MCF 10A (cell line): Measurements from ENCODE around the gene PRSS33. TPM values are rescaled to one million over a fixed set of nuclear protein-coding genes. Genes with fewer than 3 reads are reported as not detected.

Experiments
- BruUV-seq: library from RNA; stranded (reverse); fragments of 400-500 nt; replicated peaks from 2 replicates; lab custom pipeline; 2021; lab: Mats Ljungman, UMichigan
- CTCF ChIA-PET: fragments of 300-600 bp; sonication (Branson Sonifier 250); formaldehyde crosslinking; extraction: SDS; loops from one replicate; lab custom pipeline; 2021; ENCODE audit warnings: antibody characterized with exemption, inconsistent platforms; lab: Yijun Ruan, JAX
- POLR2A ChIA-PET: fragments of 300-600, 350-650 bp; sonication (Branson Sonifier 250); formaldehyde crosslinking; extraction: SDS; loops from one replicate; lab custom pipeline; 2020; ENCODE audit warnings: antibody characterized with exemption, inconsistent platforms; lab: Yijun Ruan, JAX
- DNase-seq: peaks from one replicate; pipeline ENCODE4 v3.0.0-alpha.2; 2018; ENCODE audit not compliant: unreplicated experiment
- H3K27ac Mint-ChIP-seq: one replicate; pipeline ENCODE4 v1.8.0; 2022; ENCODE audit warnings: mild to moderate bottlenecking, low read depth, mixed read lengths; ENCODE audit not compliant: unreplicated experiment
- H3K27me3 Mint-ChIP-seq: one replicate; pipeline ENCODE4 v1.8.0; 2022; ENCODE audit warnings: mixed read lengths; ENCODE audit not compliant: insufficient read depth, unreplicated experiment
- H3K36me3 Mint-ChIP-seq: one replicate; pipeline ENCODE4 v1.8.0; 2022; ENCODE audit warnings: mild to moderate bottlenecking, moderate library complexity, mixed read lengths; ENCODE audit not compliant: insufficient read depth, unreplicated experiment
- H3K4me1 Mint-ChIP-seq: one replicate; pipeline ENCODE4 v1.8.0; 2022; ENCODE audit warnings: mixed read lengths; ENCODE audit not compliant: insufficient read depth, unreplicated experiment
- H3K4me3 Mint-ChIP-seq: one replicate; pipeline ENCODE4 v1.8.0; 2022; ENCODE audit warnings: mild to moderate bottlenecking, moderate library complexity, mixed read lengths; ENCODE audit not compliant: unreplicated experiment
- H3K9me3 Mint-ChIP-seq: one replicate; pipeline ENCODE4 v1.8.0; 2022; ENCODE audit warnings: mixed read lengths; ENCODE audit not compliant: unreplicated experiment
- intact Hi-C: fragments of 100-400 bp; cut with micrococcal nuclease; formaldehyde crosslinking; loops from 2 replicates; pipeline ENCODE4 v1.14.1; 2022
- total RNA-seq: library from RNA; stranded (reverse); gene quantifications from 2 replicates; pipeline ENCODE4 v1.2.3, GENCODE V29; 2022
- TF ChIP-seq, protein P1 (sequence below): fragments of 200-600 bp; IDR thresholded peaks from one replicate; pipeline ENCODE4 v1.8.0; 2022; ENCODE audit warnings: antibody characterized with exemption, mild to moderate bottlenecking; ENCODE audit not compliant: unreplicated experiment

The PRSS33 gene
- total RNA-seq, 1 experiment from 2014 or later: not detected

DNA sequence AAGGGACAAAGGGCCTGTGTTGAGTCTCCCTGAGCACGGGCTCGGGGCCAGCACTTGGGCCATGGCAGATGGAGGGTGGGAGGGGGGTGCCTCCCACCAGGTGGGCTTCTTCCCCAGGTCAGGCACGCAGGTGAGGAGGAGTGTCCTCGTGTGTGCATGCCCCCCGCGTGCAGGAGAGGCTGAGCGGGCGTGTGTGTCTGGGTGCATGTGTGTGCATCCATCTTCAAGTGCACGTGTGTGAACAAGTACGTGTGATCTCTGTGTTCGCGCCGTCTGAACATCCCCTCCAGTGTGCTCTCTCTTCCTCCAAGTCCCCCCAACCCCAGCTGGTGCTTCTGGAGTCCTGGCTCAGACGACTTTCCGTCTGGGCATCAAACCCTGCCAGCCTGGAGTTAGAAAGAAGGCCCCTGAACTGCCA is 40.0 kb upstream of the PRSS33 start:
- intact Hi-C loops: no loop called here
- Mint-ChIP-seq H3K4me1 (no peaks in the 10 kb centered on the region), H3K36me3 (no peaks in the 10 kb centered on the region), H3K27me3 (no peaks in the 10 kb centered on the region), H3K9me3 (no peaks in the 10 kb centered on the region), H3K27ac (no peak overlapping the region), H3K4me3 (no peak overlapping the region)
- ChIA-PET CTCF (no interaction called here), POLR2A (interaction anchor here (0.5 kb wide), 1 partner anchor 126 kb away, joined by 3 read pairs; no protein-coding TSS in a partner anchor)
- TF ChIP-seq, protein P1, sequence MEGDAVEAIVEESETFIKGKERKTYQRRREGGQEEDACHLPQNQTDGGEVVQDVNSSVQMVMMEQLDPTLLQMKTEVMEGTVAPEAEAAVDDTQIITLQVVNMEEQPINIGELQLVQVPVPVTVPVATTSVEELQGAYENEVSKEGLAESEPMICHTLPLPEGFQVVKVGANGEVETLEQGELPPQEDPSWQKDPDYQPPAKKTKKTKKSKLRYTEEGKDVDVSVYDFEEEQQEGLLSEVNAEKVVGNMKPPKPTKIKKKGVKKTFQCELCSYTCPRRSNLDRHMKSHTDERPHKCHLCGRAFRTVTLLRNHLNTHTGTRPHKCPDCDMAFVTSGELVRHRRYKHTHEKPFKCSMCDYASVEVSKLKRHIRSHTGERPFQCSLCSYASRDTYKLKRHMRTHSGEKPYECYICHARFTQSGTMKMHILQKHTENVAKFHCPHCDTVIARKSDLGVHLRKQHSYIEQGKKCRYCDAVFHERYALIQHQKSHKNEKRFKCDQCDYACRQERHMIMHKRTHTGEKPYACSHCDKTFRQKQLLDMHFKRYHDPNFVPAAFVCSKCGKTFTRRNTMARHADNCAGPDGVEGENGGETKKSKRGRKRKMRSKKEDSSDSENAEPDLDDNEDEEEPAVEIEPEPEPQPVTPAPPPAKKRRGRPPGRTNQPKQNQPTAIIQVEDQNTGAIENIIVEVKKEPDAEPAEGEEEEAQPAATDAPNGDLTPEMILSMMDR: no peak
- BruUV-seq: no TSS peak
- DNase-seq: no peak

GRCh38 chr16:2826591-2827373 is 39.4 kb upstream of the PRSS33 start:
- ChIA-PET POLR2A (interaction anchor here (0.5 to 0.6 kb wide), 2 partner anchors 16 to 125 kb away, joined by 3 read pairs; no protein-coding TSS in a partner anchor), CTCF (interaction anchor here (1.0 kb wide), 1 partner anchor 403 kb away, joined by 3 read pairs; no protein-coding TSS in a partner anchor)
- no TSS peak for BruUV-seq
- intact Hi-C loops: no loop called here
- H3K27me3 Mint-ChIP-seq: no peaks in the 10 kb centered on the region
- TF ChIP-seq, protein P1: no peak
- no peaks in the 10 kb centered on the region for H3K36me3 Mint-ChIP-seq
- H3K9me3 Mint-ChIP-seq: no peaks in the 10 kb centered on the region
- no peak overlapping the region for H3K27ac Mint-ChIP-seq
- no peak overlapping the region for H3K4me3 Mint-ChIP-seq
- H3K4me1 Mint-ChIP-seq: no peaks in the 10 kb centered on the region
- no peak for DNase-seq

- ChIA-PET CTCF (interaction anchor here (0.6 to 1.0 kb wide), 2 partner anchors 55 to 402 kb away, joined by 3 read pairs; no protein-coding TSS in a partner anchor), POLR2A (no interaction called here)
These were observed 38.5 kb upstream of the PRSS33 start for GRCh38 chr16:2825906-2826305.

More at GRCh38 chr16:2825906-2826305, 38.5 kb upstream of the PRSS33 start:
- TF ChIP-seq, protein P1: no peak
- intact Hi-C loops: no loop called here
- Mint-ChIP-seq H3K27me3 (no peaks in the 10 kb centered on the region), H3K4me3 (no peak overlapping the region), H3K36me3 (no peaks in the 10 kb centered on the region), H3K4me1 (no peaks in the 10 kb centered on the region), H3K9me3 (no peaks in the 10 kb centered on the region), H3K27ac (no peak overlapping the region)
- no TSS peak for BruUV-seq
- no peak for DNase-seq
